Stomach smooth muscle (tissue), 2 donors: ENCODE data around the gene YPEL4.

Source experiments
- H3K27ac ChIP-seq: one replicate; pipeline ENCODE4 v1.7.0; 2013; ENCODE audit warnings: mild to moderate bottlenecking, low read length, inconsistent platforms
- H3K27me3 ChIP-seq, 2 donors: one replicate each; pipeline ENCODE4 v1.7.0; 2013; ENCODE audit warnings: low read length in 2 of 2; ENCODE audit not compliant: insufficient read depth in 2 of 2, control insufficient read depth in 1 of 2
- H3K36me3 ChIP-seq, 2 donors: one replicate each; pipeline ENCODE4 v1.7.0; 2013; ENCODE audit warnings: low read length in 2 of 2; ENCODE audit not compliant: control insufficient read depth in 2 of 2, insufficient read depth in 2 of 2
- H3K4me1 ChIP-seq: one replicate; pipeline ENCODE4 v1.7.0; 2013; ENCODE audit warnings: low read length; ENCODE audit not compliant: control insufficient read depth, insufficient read depth
- H3K4me3 ChIP-seq, 2 donors: one replicate each; pipeline ENCODE4 v1.7.0; 2013; ENCODE audit warnings: low read length in 2 of 2
- H3K9ac ChIP-seq, 2 donors: one replicate each; pipeline ENCODE4 v1.7.0; 2013; ENCODE audit warnings: low read length in 2 of 2, mild to moderate bottlenecking in 1 of 2
- H3K9me3 ChIP-seq, 2 donors: one replicate each; pipeline ENCODE4 v1.7.0; 2013; ENCODE audit warnings: low read length in 2 of 2; ENCODE audit not compliant: control insufficient read depth in 2 of 2
- donor health status: healthy.
- donor health status: Pancreatic carcinoma.

YPEL4 gene

DNA sequence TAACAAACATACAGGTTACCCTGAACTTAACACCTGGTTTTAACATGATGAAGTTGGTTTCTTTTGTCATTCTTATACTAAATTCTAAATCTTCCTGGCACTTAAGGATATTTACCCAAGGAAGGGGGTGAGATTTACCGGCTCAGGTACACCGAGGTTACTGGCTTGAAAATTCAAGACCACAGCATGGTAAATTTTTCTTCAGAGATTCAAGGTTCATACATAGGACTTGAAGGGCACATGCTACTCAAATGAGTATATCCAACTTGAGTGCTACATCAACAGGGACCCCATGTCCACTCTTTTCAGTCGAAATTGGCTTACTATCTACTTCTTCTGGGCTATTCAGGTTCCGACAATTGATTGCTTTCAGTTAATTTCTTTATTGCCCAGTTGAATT lies 39.5 kb downstream of the YPEL4 start:
- Histone ChIP-seq H3K9ac (no peak overlapping the region), H3K9me3 (no peaks in the 10 kb centered on the region), H3K27me3 (no peaks in the 10 kb centered on the region), H3K4me3 (no peak overlapping the region), H3K36me3 (peaks cover 8 to 45% of the 10 kb centered on the region in 2 donors), H3K4me1 (no peaks in the 10 kb centered on the region), H3K27ac (no peak overlapping the region)

DNA sequence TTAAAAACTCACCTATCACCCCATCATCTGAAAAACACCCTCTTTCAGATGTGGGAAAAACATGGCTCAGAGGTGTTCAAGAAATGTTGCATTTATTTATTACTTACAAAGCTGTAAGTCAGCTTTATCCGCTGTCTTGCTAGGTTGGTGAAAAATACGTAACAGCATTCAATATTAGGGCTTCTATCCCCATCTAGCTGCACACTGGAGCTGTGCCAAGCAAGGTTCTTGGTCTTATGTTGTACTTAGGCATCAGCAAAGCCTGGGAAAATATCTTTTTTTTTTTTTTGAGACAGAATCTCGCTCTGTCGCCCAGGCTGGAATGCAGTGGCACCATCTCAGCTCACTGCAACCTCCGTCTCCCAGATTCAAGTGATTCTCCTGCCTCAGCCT lies 44.7 kb downstream of the YPEL4 start:
- Histone ChIP-seq H3K27ac (no peak overlapping the region), H3K4me3 (no peak overlapping the region), H3K4me1 (peaks cover 3% of the 10 kb centered on the region), H3K9ac (no peak overlapping the region), H3K36me3 (peaks cover 8 to 14% of the 10 kb centered on the region in 2 donors), H3K27me3 (no peaks in the 10 kb centered on the region), H3K9me3 (no peaks in the 10 kb centered on the region)

DNA sequence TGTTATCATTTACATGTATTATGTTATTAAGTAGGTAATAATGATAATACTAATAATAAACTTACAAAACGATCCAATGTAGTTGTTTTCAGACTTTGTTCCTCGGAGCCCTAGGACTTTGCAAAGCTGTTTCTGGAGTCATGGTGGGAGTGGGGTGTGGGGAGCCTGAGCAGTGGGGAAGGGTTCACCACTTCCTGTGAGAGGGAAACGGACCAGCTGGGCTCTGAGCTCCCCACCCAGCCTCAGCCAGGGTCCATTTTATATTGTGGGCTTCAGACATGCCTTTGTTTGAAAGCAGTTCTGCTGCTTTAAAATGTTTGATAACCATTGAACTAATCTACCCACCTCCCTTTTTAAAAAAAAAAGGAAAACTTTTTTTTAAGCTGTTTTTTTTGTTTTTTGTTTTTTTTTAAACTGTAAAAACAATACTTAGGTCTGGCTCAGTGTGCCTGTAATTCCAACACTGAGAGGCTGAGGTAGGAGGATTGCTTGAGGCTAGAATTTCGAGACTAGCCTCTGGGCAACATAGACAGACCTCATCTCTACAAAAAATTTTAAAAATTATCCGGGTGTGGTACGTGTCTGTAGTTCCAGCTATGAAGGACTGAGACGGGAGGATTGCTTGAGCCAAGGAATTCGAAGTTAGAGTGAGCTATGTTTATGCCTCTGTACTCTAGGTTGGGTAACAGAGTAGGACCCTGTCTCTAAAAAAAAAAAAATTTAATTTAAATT lies 45.2 kb downstream of the YPEL4 start:
- Histone ChIP-seq H3K9me3 (no peaks in the 10 kb centered on the region), H3K36me3 (peaks cover 8 to 12% of the 10 kb centered on the region in 2 donors), H3K4me1 (peaks cover 3% of the 10 kb centered on the region), H3K9ac (no peak overlapping the region), H3K4me3 (no peak overlapping the region), H3K27ac (no peak overlapping the region), H3K27me3 (no peaks in the 10 kb centered on the region)

DNA sequence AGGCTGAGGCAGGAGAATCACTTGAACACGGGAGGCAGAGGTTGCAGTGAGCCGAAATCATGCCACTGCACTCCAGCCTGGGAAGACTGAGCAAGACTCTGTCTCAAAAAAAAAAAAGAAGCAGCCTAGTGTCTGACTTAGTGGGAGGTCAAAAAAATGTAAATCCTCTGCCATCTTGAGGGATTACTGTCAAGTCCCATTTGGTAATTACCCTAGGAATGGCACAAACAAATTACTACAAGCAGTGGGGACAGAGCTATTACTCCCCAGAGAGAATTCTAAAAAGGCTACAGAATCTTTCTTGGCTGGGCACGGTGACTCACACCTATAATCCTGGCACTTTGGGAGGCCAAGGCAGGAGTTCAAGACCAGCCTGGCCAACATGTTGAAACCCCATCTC lies 48.4 kb downstream of the YPEL4 start:
- Histone ChIP-seq H3K27ac (no peak overlapping the region), H3K9me3 (no peaks in the 10 kb centered on the region), H3K4me1 (peaks cover 15% of the 10 kb centered on the region), H3K4me3 (no peak overlapping the region), H3K9ac (no peak overlapping the region), H3K36me3 (peaks cover under 1 to 6% of the 10 kb centered on the region in 2 donors), H3K27me3 (no peaks in the 10 kb centered on the region)

DNA sequence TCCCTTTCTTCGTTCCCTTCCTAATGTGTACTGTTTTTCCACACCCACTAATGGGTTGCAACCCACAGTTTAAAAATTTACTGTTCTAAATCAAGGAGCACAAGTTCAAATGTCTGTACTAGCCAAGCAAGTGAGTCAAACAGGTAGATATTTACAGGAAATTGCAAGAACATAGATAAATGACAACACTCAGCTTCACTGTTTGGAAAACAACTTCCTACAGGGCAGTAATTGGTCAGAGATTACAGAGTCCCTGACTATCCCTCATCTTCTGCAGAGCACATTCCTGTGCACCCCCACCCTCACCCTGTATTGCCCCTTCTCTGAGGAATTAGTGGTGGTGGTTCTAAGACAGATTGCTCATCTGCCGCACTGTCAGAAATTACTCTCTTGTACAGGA lies 50.3 kb downstream of the YPEL4 start:
- no peak overlapping the region for H3K9ac ChIP-seq

DNA sequence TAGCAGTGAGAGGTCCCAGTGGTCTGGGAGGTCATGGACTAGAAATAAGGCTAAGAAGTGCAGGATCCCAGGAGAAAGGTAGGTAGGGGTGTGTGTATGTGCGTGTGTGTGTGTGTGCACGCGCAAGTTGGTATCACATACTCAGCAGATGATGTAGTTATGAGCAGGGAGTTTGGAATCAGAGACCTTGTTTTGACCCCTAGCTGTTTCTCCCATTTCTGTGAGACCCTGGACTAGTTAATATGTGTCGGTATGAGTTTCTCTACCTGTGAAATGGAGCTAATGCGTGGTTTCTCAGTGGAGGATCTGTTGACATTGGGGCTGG lies 50.9 kb downstream of the YPEL4 start:
- H3K36me3 ChIP-seq: no peaks in the 10 kb centered on the region
- no peaks in the 10 kb centered on the region for H3K9me3 ChIP-seq
- H3K4me3 ChIP-seq: peak overlapping the region; percentile 78 to 86
- H3K27me3 ChIP-seq: no peaks in the 10 kb centered on the region
- peak overlapping the region; percentile 78 for H3K27ac ChIP-seq
- H3K4me1 ChIP-seq: peaks cover 15% of the 10 kb centered on the region
- H3K9ac ChIP-seq: peak overlapping the region; percentile 56 to 73

More for the DNA sequence above, 50.3 kb downstream of the YPEL4 start:
- Histone ChIP-seq H3K4me1 (peaks cover 15% of the 10 kb centered on the region), H3K4me3 (peak overlapping the region in 1 of 2 donors; percentile 86), H3K36me3 (no peaks in the 10 kb centered on the region), H3K9me3 (no peaks in the 10 kb centered on the region), H3K27ac (no peak overlapping the region), H3K27me3 (no peaks in the 10 kb centered on the region)

DNA sequence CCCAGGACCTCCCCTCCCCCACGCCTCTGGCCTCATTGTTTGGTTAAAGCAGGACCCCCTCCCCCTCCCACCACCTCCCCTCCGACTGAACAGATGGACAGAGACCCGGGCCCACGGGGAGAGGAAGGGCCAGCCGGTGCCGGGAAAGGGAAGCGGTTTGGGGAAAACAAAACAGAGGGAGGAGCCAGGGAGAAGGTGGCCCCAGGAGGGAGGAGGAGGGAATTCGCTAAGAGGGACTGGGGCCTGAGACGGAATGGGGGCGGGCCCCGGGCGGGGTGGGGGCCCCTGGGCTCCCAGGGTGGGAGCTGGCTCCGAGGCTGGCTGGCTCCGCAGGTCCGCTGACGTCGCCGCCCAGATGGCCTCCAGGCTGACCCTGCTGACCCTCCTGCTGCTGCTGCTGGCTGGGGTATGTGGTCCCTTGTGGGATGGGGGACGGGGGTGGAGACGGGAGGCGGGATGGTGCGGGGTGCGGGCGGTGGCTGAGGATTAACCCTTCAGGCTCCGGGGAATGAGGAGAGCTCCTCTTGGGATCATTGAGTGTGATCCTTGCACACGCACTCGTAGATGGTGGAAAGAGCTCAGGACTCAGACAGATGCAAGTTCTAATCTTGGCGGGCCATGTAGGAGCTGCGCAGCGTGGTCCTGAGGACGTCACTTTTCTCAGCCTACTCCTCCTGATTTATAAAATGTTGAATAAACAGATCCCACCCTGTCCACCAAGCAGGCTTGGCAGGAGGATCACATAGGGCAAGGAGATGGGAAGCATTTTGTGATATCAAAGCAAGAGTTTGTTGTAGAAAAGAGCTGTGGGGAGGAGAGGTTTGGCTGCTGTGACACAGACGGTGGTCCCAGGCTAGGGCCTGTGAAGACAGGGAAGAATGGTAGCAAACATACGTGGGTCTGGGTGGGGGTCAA lies 51.5 kb downstream of the YPEL4 start:
- Histone ChIP-seq H3K9me3 (no peaks in the 10 kb centered on the region), H3K4me1 (peaks cover 15% of the 10 kb centered on the region), H3K27me3 (no peaks in the 10 kb centered on the region), H3K4me3 (peak overlapping the region; percentile 78 to 86), H3K36me3 (no peaks in the 10 kb centered on the region), H3K9ac (peak overlapping the region; percentile 56 to 73), H3K27ac (peak overlapping the region; percentile 78)

DNA sequence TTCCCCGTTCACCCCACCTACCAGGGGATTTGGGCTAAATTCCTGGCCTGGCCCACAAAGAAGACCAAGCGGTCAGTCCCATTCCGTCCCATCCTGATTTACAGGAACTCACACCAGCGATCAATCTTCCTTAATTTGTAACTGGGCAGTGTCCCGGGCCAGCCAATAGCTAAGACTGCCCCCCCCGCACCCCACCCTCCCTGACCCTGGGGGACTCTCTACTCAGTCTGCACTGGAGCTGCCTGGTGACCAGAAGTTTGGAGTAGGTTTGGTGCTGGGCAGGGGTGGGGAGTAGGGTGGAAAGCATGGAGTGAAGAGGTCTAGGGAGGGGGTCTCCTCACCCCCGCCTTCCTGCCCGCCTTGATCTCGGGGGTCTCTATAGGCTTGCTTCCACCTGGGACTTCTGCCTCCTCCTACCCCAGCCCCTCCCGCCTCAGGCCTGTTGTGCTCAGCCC lies 52.2 kb downstream of the YPEL4 start, which contains the start of gene SERPING1:
Gene SERPING1 (plus strand): TSS at position 225 of the 455 bp plus-strand sequence. CDS start 586 bp downstream, outside the sequence.
- H3K4me1 ChIP-seq: peaks cover 15% of the 10 kb centered on the region

DNA sequence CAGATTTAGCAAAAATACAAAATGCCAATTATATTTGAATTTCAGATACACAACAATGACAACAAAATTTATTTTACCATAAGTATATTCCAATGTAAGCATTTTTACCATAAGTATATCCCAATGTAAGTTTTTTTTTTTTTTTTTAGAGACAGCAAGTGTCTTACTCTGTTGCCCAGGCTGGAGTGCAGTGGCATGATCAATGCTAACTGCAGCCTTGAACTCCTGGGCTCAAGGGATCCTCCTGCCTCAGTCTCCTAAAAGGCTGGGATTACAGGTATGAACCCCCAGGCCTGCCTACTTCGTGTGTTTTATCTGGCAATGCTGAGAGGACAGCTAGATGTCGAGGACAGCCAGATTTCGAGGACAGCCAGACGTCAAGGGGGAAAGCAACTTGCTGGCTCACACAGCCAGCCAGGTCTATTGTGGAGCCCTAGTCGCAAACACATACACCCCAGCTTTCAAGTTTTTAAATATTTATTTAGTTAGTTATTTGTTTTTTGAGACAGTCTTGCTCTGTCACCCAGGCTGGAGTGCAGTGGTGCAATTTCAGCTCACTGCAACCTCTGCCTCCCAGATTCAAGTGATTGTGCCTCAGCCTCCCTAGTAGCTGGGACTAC lies 53.3 kb downstream of the YPEL4 start:
- no peak overlapping the region for H3K4me3 ChIP-seq
- H3K9ac ChIP-seq: no peak overlapping the region
- H3K9me3 ChIP-seq: no peaks in the 10 kb centered on the region
- H3K4me1 ChIP-seq: peaks cover 15% of the 10 kb centered on the region
- no peaks in the 10 kb centered on the region for H3K36me3 ChIP-seq
- no peaks in the 10 kb centered on the region for H3K27me3 ChIP-seq
- no peak overlapping the region for H3K27ac ChIP-seq

More for the DNA sequence above, 52.2 kb downstream of the YPEL4 start, which contains the start of gene SERPING1:
- H3K27me3 ChIP-seq: no peaks in the 10 kb centered on the region
- H3K4me3 ChIP-seq: peak within 1 kb of the TSS; percentile 78 to 86
- H3K27ac ChIP-seq: peak within 1 kb of the TSS; percentile 78
- no peaks in the 10 kb centered on the region for H3K36me3 ChIP-seq
- no peaks in the 10 kb centered on the region for H3K9me3 ChIP-seq
- peak within 1 kb of the TSS; percentile 56 to 73 for H3K9ac ChIP-seq
